ENCODE data around the gene MPL.

The MPL gene

GRCh38 chr1:43352351-43352705 lies 14.7 kb downstream of the MPL start:
- no peak overlapping the region for H3K4me3 ChIP-seq (ENCODE audit: low read depth, low read length)
- no peak for TF ChIP-seq CTCF (conservative IDR thresholded peaks at IDR 0.05; ENCODE audit: low read depth, low read length)
- DNase-seq (ENCODE audit: low read depth) = no peak

DNA sequence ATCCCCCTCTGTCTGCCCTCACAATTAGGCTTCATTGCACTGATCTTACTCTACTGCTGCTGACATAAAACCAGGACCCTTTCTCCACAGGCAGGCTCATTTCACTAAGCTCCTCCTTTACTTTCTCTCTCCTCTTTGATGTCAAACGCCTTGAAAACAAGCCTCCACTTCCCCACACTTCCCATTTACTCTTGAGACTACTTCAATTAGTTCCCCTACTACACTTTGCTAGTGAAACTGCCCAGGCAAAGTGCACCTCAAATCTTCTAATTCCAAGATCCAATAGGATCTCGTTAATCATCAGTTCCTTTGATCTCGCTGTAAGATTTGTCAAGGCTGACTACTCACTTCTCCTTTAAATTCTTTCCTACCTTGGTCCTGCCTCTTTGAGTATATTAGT lies 15.3 kb downstream of the MPL start:
- DNase-seq (ENCODE audit: low read depth) = no peak
- no peak overlapping the region for H3K4me3 ChIP-seq (ENCODE audit: low read depth, low read length)
- TF ChIP-seq CTCF (conservative IDR thresholded peaks at IDR 0.05; ENCODE audit: low read depth, low read length) = no peak

DNA sequence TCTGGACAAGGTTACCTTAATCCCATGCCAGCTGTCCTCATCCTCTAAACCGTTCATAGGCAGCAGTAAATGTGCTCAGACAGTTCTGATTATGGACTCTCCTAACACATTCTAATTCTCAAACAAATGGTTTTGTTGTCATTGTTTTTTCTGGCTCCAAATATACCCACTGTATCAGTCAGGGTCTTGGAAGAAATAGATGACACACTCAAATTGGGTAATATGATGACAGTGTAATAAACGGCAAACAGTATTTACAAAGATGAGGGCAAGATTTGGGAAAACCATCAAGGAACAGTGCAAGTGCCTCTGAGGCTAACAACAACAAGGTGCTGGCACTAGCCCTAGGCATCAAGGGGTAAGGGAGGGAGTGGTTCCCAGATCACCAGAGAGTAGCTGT lies 16.9 kb downstream of the MPL start:
- no peak for DNase-seq (ENCODE audit: low read depth)
- H3K4me3 ChIP-seq (ENCODE audit: low read depth, low read length) = no peak overlapping the region
- TF ChIP-seq CTCF (conservative IDR thresholded peaks at IDR 0.05; ENCODE audit: low read depth, low read length) = no peak

GRCh38 chr1:43354936-43355335 lies 17.3 kb downstream of the MPL start:
- no peak overlapping the region for H3K4me3 ChIP-seq (ENCODE audit: low read depth, low read length)
- no peak for DNase-seq (ENCODE audit: low read depth)
- no peak for TF ChIP-seq CTCF (conservative IDR thresholded peaks at IDR 0.05; ENCODE audit: low read depth, low read length)

- DNase-seq (ENCODE audit: low read depth) = no peak
- TF ChIP-seq CTCF (conservative IDR thresholded peaks at IDR 0.05; ENCODE audit: low read depth, low read length) = no peak
Measured at GRCh38 chr1:43357251-43357650, 19.6 kb downstream of the MPL start.

DNA sequence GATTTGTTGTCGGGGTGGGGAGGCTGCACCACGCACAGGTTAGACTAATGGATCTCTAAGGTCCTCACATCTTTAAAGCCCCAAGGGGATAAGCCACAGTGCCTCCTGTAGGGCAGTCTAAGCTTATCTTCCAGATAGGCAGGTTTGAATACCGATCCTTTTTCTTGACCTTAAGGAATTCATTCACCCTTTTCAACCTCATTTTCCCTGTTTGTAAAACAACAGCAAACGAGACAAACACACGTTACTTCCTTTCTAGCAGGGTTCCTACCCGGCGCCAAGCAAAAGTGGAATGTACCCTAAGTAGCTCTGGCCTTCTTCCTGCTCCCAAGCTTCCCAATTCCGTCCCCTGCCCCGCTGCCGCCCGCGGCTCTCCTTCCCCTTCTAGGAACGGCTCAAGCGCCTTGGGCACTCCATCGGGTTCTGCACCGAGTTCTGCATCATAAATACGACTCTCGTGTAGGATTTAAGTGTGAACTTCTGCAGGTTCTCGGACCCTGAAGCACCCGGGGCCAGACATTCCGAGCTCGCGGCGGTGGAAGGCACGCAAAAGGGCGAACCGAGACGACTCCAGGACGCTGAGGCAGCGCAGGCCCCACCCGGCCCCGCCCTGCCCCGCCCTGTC lies 20.6 kb downstream of the MPL start:
- peak; percentile 51 for DNase-seq (ENCODE audit: low read depth)
- H3K4me3 ChIP-seq (ENCODE audit: low read depth, low read length) = peak overlapping the region; percentile 64
- TF ChIP-seq CTCF (conservative IDR thresholded peaks at IDR 0.05; ENCODE audit: low read depth, low read length) = peak; percentile 51

More at GRCh38 chr1:43357251-43357650, 19.6 kb downstream of the MPL start:
- no peak overlapping the region for H3K4me3 ChIP-seq (ENCODE audit: low read depth, low read length)

Data from choroid plexus epithelial cell (primary cell).